SH-SY5Y (cell line): ENCODE measurements around the gene GRN.

Experiments
- GATA2 ChIP-seq: IDR thresholded peaks from 2 replicates; pipeline ENCODE4 v1.6.1; 2011; ENCODE audit warnings: mild to moderate bottlenecking, low read depth, low read length
- GATA3 ChIP-seq: IDR thresholded peaks from 2 replicates; pipeline ENCODE4 v1.6.1; 2011; ENCODE audit warnings: low read depth, mild to moderate bottlenecking, low read length, moderate library complexity

GRCh38 chr17:44383861-44384260 is 38.8 kb downstream of the GRN start:
- TF ChIP-seq GATA3 (no peak), GATA2 (no peak)
